Measurements from ENCODE around the gene DCC. TPM values are rescaled to one million over a fixed set of nuclear protein-coding genes. Genes with fewer than 3 reads are reported as not detected.

The DCC gene
- total RNA-seq, 6 experiments from 2014 or later: not detected

- no peaks in the 10 kb centered on the region for H3K4me1 Mint-ChIP-seq (ENCODE audit: low read depth)
Measured at GRCh38 chr18:53527365-53527764, 1187.4 kb downstream of the DCC start.

GRCh38 chr18:53531187-53531586, 1191.2 kb downstream of the DCC start:
- no peaks in the 10 kb centered on the region for H3K27me3 Mint-ChIP-seq (ENCODE audit: insufficient read depth)
- H3K4me3 Mint-ChIP-seq: no peak overlapping the region
- DNase-seq: no peak
- no peaks in the 10 kb centered on the region for H3K36me3 Mint-ChIP-seq (ENCODE audit: low read depth)
- H3K4me1 Mint-ChIP-seq (ENCODE audit: low read depth): no peaks in the 10 kb centered on the region
- TF ChIP-seq CTCF (IDR thresholded peaks at IDR 0.05): no peak
- H3K27ac Mint-ChIP-seq: no peak overlapping the region
- H3K9me3 Mint-ChIP-seq: peaks cover 26% of the 10 kb centered on the region

More at GRCh38 chr18:53527365-53527764, 1187.4 kb downstream of the DCC start:
- no peak overlapping the region for H3K4me3 Mint-ChIP-seq
- peaks cover 19% of the 10 kb centered on the region for H3K9me3 Mint-ChIP-seq
- H3K36me3 Mint-ChIP-seq (ENCODE audit: low read depth): no peaks in the 10 kb centered on the region
- no peaks in the 10 kb centered on the region for H3K27me3 Mint-ChIP-seq (ENCODE audit: insufficient read depth)
- DNase-seq: no peak
- no peak for TF ChIP-seq CTCF (IDR thresholded peaks at IDR 0.05)
- H3K27ac Mint-ChIP-seq: no peak overlapping the region

GRCh38 chr18:53531896-53532295, 1191.9 kb downstream of the DCC start:
- Mint-ChIP-seq H3K9me3 (peaks cover 25% of the 10 kb centered on the region), H3K4me1 (ENCODE audit: low read depth) (no peaks in the 10 kb centered on the region), H3K4me3 (no peak overlapping the region), H3K36me3 (ENCODE audit: low read depth) (no peaks in the 10 kb centered on the region), H3K27ac (no peak overlapping the region), H3K27me3 (ENCODE audit: insufficient read depth) (no peaks in the 10 kb centered on the region)
- DNase-seq: no peak
- TF ChIP-seq CTCF (IDR thresholded peaks at IDR 0.05): no peak

GRCh38 chr18:53534203-53534602, 1194.2 kb downstream of the DCC start:
- Mint-ChIP-seq H3K4me3 (no peak overlapping the region), H3K36me3 (ENCODE audit: low read depth) (no peaks in the 10 kb centered on the region), H3K9me3 (peaks cover 33% of the 10 kb centered on the region), H3K4me1 (ENCODE audit: low read depth) (no peaks in the 10 kb centered on the region), H3K27ac (no peak overlapping the region), H3K27me3 (ENCODE audit: insufficient read depth) (no peaks in the 10 kb centered on the region)
- no peak for DNase-seq
- TF ChIP-seq CTCF (IDR thresholded peaks at IDR 0.05): no peak

GRCh38 chr18:53534695-53535094, 1194.7 kb downstream of the DCC start:
- DNase-seq: no peak
- H3K27ac Mint-ChIP-seq: no peak overlapping the region
- no peak overlapping the region for H3K4me3 Mint-ChIP-seq
- TF ChIP-seq CTCF (IDR thresholded peaks at IDR 0.05): no peak
- no peaks in the 10 kb centered on the region for H3K36me3 Mint-ChIP-seq (ENCODE audit: low read depth)
- no peaks in the 10 kb centered on the region for H3K4me1 Mint-ChIP-seq (ENCODE audit: low read depth)
- no peaks in the 10 kb centered on the region for H3K27me3 Mint-ChIP-seq (ENCODE audit: insufficient read depth)
- peaks cover 33% of the 10 kb centered on the region for H3K9me3 Mint-ChIP-seq

- Mint-ChIP-seq H3K4me1 (ENCODE audit: low read depth) (no peaks in the 10 kb centered on the region), H3K9me3 (peaks cover 42% of the 10 kb centered on the region), H3K27ac (no peak overlapping the region), H3K27me3 (ENCODE audit: insufficient read depth) (no peaks in the 10 kb centered on the region), H3K4me3 (no peak overlapping the region), H3K36me3 (ENCODE audit: low read depth) (no peaks in the 10 kb centered on the region)
- no peak for TF ChIP-seq CTCF (IDR thresholded peaks at IDR 0.05)
- no peak for DNase-seq
Measured at GRCh38 chr18:53536908-53537307, 1196.9 kb downstream of the DCC start.

Data from HFFc6 (cell line).